IMR-90 (cell line): Measurements from ENCODE around the gene KLHL29. TPM values are rescaled to one million over a fixed set of nuclear protein-coding genes. Genes with fewer than 3 reads are reported as not detected.

ENCODE experiments used
- ATAC-seq: fragments of 200-7000 bp; cut with Tn5 transposase; 2 replicates; pipeline ENCODE4 v1.9.1; 2020; ENCODE audit warnings: low read depth, mild to moderate bottlenecking, moderate library complexity
- BruUV-seq: library from RNA; stranded (reverse); fragments of 400-500 nt; replicated peaks from 2 replicates; lab custom pipeline; 2021; lab: Mats Ljungman, UMichigan
- CTCF ChIA-PET: fragments of 300-600 bp; formaldehyde crosslinking; extraction: SDS; loops from one replicate; lab custom pipeline; 2021; ENCODE audit warnings: antibody characterized with exemption; lab: Yijun Ruan, JAX
- POLR2A ChIA-PET: fragments of 300-600 bp; sonication (Branson Sonifier 250); formaldehyde crosslinking; loops from one replicate; lab custom pipeline; 2022; ENCODE audit warnings: antibody characterized with exemption; ENCODE audit not compliant: unreplicated experiment; lab: Charles Lee
- DNase-seq: peaks from one replicate; pipeline ENCODE4 v3.0.0; 2013
- H2AFZ ChIP-seq: replicated peaks from 2 replicates; pipeline ENCODE3; 2013; ENCODE audit warnings: low read length, mild to moderate bottlenecking; ENCODE audit not compliant: poor library complexity
- H2AK5ac ChIP-seq: 2 replicates; pipeline ENCODE4 v1.6.1; 2013; ENCODE audit warnings: low read depth, low read length, inconsistent platforms
- H2AK9ac ChIP-seq: replicated peaks from 2 replicates; pipeline ENCODE3; 2013; ENCODE audit warnings: mild to moderate bottlenecking, low read depth, low read length, moderate library complexity; ENCODE audit not compliant: poor library complexity
- H2BK120ac ChIP-seq: 2 replicates; pipeline ENCODE4 v1.6.1; 2013; ENCODE audit warnings: low read depth, low read length, inconsistent platforms
- H2BK15ac ChIP-seq: 3 replicates; pipeline ENCODE4 v1.6.1; 2013; ENCODE audit warnings: low read depth, low read length, inconsistent platforms
- H2BK20ac ChIP-seq: 2 replicates; pipeline ENCODE4 v1.6.1; 2013; ENCODE audit warnings: low read depth, mild to moderate bottlenecking, inconsistent platforms, low read length, moderate library complexity
- H2BK5ac ChIP-seq: 2 replicates; pipeline ENCODE4 v1.6.1; 2013; ENCODE audit warnings: mild to moderate bottlenecking, low read depth, low read length, inconsistent platforms; ENCODE audit not compliant: poor library complexity, severe bottlenecking
- H3K14ac ChIP-seq: replicated peaks from 2 replicates; pipeline ENCODE4 v1.6.1; 2013; ENCODE audit warnings: low read depth, low read length, inconsistent platforms
- H3K18ac ChIP-seq: 2 replicates; pipeline ENCODE4 v1.6.1; 2013; ENCODE audit warnings: low read depth, low read length, control low read depth
- H3K23ac ChIP-seq: 2 replicates; pipeline ENCODE4 v1.6.1; 2013; ENCODE audit warnings: low read depth, low read length, inconsistent platforms
- H3K27ac ChIP-seq: 2 replicates; pipeline ENCODE4 v1.5.1; 2013; ENCODE audit warnings: mild to moderate bottlenecking, control low read depth, low read length; ENCODE audit not compliant: insufficient read depth
- H3K27me3 ChIP-seq: 2 replicates; pipeline ENCODE4 v1.6.1; 2013; ENCODE audit warnings: low read length; ENCODE audit not compliant: control insufficient read depth, insufficient read depth
- H3K36me3 ChIP-seq: 2 replicates; pipeline ENCODE4 v1.6.1; 2013; ENCODE audit warnings: low read length, mixed read lengths; ENCODE audit not compliant: control insufficient read depth, insufficient read depth
- H3K4ac ChIP-seq: 2 replicates; pipeline ENCODE4 v1.6.1; 2013; ENCODE audit warnings: low read depth, low read length, inconsistent platforms
- H3K4me1 ChIP-seq: 2 replicates; pipeline ENCODE4 v1.6.1; 2013; ENCODE audit warnings: low read length, mixed read lengths; ENCODE audit not compliant: control insufficient read depth, insufficient read depth
- H3K4me2 ChIP-seq: 2 replicates; pipeline ENCODE4 v1.6.1; 2013; ENCODE audit warnings: low read depth, mild to moderate bottlenecking, control low read depth, low read length, moderate library complexity
- H3K4me3 ChIP-seq: 2 replicates; pipeline ENCODE4 v1.5.1; 2013; ENCODE audit warnings: low read depth, mild to moderate bottlenecking, control low read depth, low read length, moderate library complexity; ENCODE audit not compliant: insufficient read depth
- H3K56ac ChIP-seq: 2 replicates; pipeline ENCODE4 v1.6.1; 2013; ENCODE audit warnings: low read length, inconsistent platforms; ENCODE audit not compliant: insufficient read depth; ENCODE audit errors: extremely low read depth
- H3K79me1 ChIP-seq, 2 experiments: 2 replicates each; pipeline ENCODE4 v1.6.1; 2013; ENCODE audit warnings: low read length in 2 of 2, inconsistent platforms in 1 of 2, low read depth in 1 of 2
- H3K9ac ChIP-seq: 2 replicates; pipeline ENCODE4 v1.6.1; 2013; ENCODE audit warnings: low read depth, low read length, control low read depth
- H3K9me1 ChIP-seq: 2 replicates; pipeline ENCODE4 v1.6.1; 2013; ENCODE audit warnings: low read length, inconsistent platforms; ENCODE audit not compliant: insufficient read depth
- H3K9me3 ChIP-seq: 2 replicates; pipeline ENCODE4 v1.6.1; 2013; ENCODE audit warnings: low read length; ENCODE audit not compliant: control insufficient read depth, insufficient read depth
- H4K20me1 ChIP-seq: 2 replicates; pipeline ENCODE4 v1.6.1; 2013; ENCODE audit warnings: low read length, inconsistent platforms; ENCODE audit not compliant: insufficient read depth
- H4K5ac ChIP-seq: 2 replicates; pipeline ENCODE4 v1.6.1; 2013; ENCODE audit warnings: mild to moderate bottlenecking, low read depth, low read length, control low read depth
- H4K8ac ChIP-seq, 2 experiments: 2 replicates each; pipeline ENCODE4 v1.6.1; 2013; ENCODE audit warnings: low read depth in 2 of 2, low read length in 2 of 2, control low read depth in 1 of 2, inconsistent platforms in 1 of 2
- H4K91ac ChIP-seq: 2 replicates; pipeline ENCODE4 v1.6.1; 2013; ENCODE audit warnings: low read depth, low read length, inconsistent platforms; ENCODE audit not compliant: insufficient read depth
- BHLHE40 ChIP-seq: fragments of 150-350 bp; IDR thresholded peaks from 2 replicates; pipeline ENCODE4 v1.6.1; 2016; ENCODE audit warnings: mild to moderate bottlenecking, low read depth, low read length
- CEBPB ChIP-seq: IDR thresholded peaks from 2 replicates; pipeline ENCODE4 v1.6.1; 2012; ENCODE audit warnings: low read depth, low read length, improper control_type of control experiment
- CHD1 ChIP-seq: IDR thresholded peaks from 2 replicates; pipeline ENCODE4 v1.6.1; 2012; ENCODE audit warnings: low read depth, low read length, improper control_type of control experiment
- CTCF ChIP-seq: conservative IDR thresholded peaks from 2 replicates; pipeline ENCODE4 v1.5.1; 2012; ENCODE audit warnings: mild to moderate bottlenecking, low read depth, low read length, improper control_type of control experiment
- FOS ChIP-seq: fragments of 150-350 bp; IDR thresholded peaks from 2 replicates; pipeline ENCODE4 v1.6.1; 2016; ENCODE audit warnings: low read depth, low read length
- MAFK ChIP-seq: IDR thresholded peaks from 2 replicates; pipeline ENCODE4 v1.6.1; 2012; ENCODE audit warnings: low read depth, low read length, improper control_type of control experiment
- MAZ ChIP-seq: IDR thresholded peaks from 2 replicates; pipeline ENCODE4 v1.6.1; 2012; ENCODE audit warnings: low read depth, mild to moderate bottlenecking, low read length, improper control_type of control experiment, moderate library complexity, borderline replicate concordance
- MXI1 ChIP-seq: IDR thresholded peaks from 2 replicates; pipeline ENCODE4 v1.6.1; 2012; ENCODE audit warnings: low read depth, mild to moderate bottlenecking, low read length, moderate library complexity, borderline replicate concordance
- NFE2L2 ChIP-seq: fragments of 150-350 bp; IDR thresholded peaks from 2 replicates; pipeline ENCODE4 v1.6.1; 2016; ENCODE audit warnings: low read depth, mild to moderate bottlenecking, low read length
- POLR2A ChIP-seq: IDR thresholded peaks from 2 replicates; pipeline ENCODE4 v1.6.1; 2012; ENCODE audit warnings: mild to moderate bottlenecking, low read depth, low read length
- RAD21 ChIP-seq: IDR thresholded peaks from 2 replicates; pipeline ENCODE4 v1.6.1; 2012; ENCODE audit warnings: low read length, improper control_type of control experiment
- RCOR1 ChIP-seq: IDR thresholded peaks from 2 replicates; pipeline ENCODE4 v1.6.1; 2012; ENCODE audit warnings: mild to moderate bottlenecking, low read length, improper control_type of control experiment; ENCODE audit not compliant: insufficient replicate concordance
- SMC3 ChIP-seq: fragments of 150-350 bp; IDR thresholded peaks from 2 replicates; pipeline ENCODE4 v1.6.1; 2016; ENCODE audit warnings: low read depth, mild to moderate bottlenecking, antibody characterized with exemption, low read length, moderate library complexity
- USF2 ChIP-seq: fragments of 150-350 bp; IDR thresholded peaks from 2 replicates; pipeline ENCODE4 v1.6.1; 2017; ENCODE audit warnings: mild to moderate bottlenecking, antibody characterized with exemption, low read length, low read depth
- WGBS, 2 experiments: methylation state at CpG; one replicate each; pipeline versions ENCODE4 v1.1.5 to v1.1.7; 2013; ENCODE audit warnings: missing lambda C conversion rate in 2 of 2; ENCODE audit not compliant: insufficient read length in 1 of 2; ENCODE audit errors: extremely low coverage in 2 of 2; 5-methylcytosine and 5-hydroxymethylcytosine counted together
- dilution Hi-C: fragments of 300-500 bp; cut with HindIII; formaldehyde crosslinking; loops from one replicate; pipeline ENCODE4 v1.14.3; 2018; ENCODE audit warnings: low sequenced_read_pairs; ENCODE audit not compliant: unreplicated experiment
- in situ Hi-C: fragments of 300-500 bp; cut with MboI; formaldehyde crosslinking; loops from 3 replicates; pipeline ENCODE4 v1.14.3; 2019; ENCODE audit warnings: low sequenced_read_pairs, inconsistent platforms, mixed read lengths
- intact Hi-C: fragments of 100-400 bp; cut with micrococcal nuclease; formaldehyde crosslinking; loops from 2 replicates; pipeline ENCODE4 v1.10.0; 2022
- polyA plus RNA-seq, 3 experiments: library from polyadenylated mRNA; depleted of rRNA; stranded (reverse); fragments of >200 nt; gene quantifications; 2 replicates each; pipeline ENCODE4 v1.2.3, GENCODE V29; 2012; ENCODE audit warnings: low replicate concordance in 1 of 3
- total RNA-seq: library from RNA; depleted of rRNA; stranded (reverse); fragments of >200 nt; gene quantifications from 2 replicates; pipeline ENCODE4 v1.2.3, GENCODE V29; 2012
- TF ChIP-seq, protein P1 (sequence below): fragments of 150-350 bp; IDR thresholded peaks from 2 replicates; pipeline ENCODE4 v1.6.1; 2016; ENCODE audit warnings: low read depth, mild to moderate bottlenecking, low read length, moderate library complexity, borderline replicate concordance

Gene KLHL29
- total and polyA plus RNA-seq, 2 of the 4 experiments (the other 2 are of a cell fraction), result 2.0 to 8.0 TPM

DNA sequence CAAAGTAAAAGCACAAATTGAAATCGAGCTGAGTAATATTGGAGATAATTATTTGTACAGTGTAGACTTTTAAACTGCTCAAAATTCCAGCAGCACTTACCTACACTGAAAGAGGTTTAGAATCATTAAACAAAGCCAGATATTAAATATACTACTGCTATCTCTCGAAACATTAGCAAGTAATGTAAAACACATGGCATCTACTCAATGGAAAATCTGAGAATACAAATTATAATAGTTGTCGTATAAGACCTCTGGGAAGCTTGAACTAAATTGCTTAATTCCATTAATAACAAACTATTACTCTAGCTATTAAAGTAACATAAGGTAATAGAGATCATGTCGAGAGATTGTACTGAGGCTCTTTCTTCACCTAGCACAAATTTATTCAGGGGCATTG lies 108.9 kb downstream of the KLHL29 start:
- H3K14ac ChIP-seq, result no peak overlapping the region
- no peak overlapping the region for H2AK5ac ChIP-seq
- DNase-seq, result no peak
- H4K5ac ChIP-seq, result no peak overlapping the region
- H4K8ac ChIP-seq, result no peak overlapping the region
- H2BK120ac ChIP-seq, result no peak overlapping the region
- H3K56ac ChIP-seq, result no peak overlapping the region
- peaks cover 4% of the 10 kb centered on the region; the same call in 1 of the 2 replicates for H3K9me1 ChIP-seq
- no TSS peak for BruUV-seq
- no peak overlapping the region for H2BK20ac ChIP-seq
- H3K27me3 ChIP-seq, result no peaks in the 10 kb centered on the region
- CTCF ChIA-PET, result interaction anchor here (1.4 kb wide), 1 partner anchor 35 kb away, joined by 3 read pairs; no protein-coding TSS in a partner anchor
- H3K79me1 ChIP-seq, result peaks cover 0 to 4% of the 10 kb centered on the region in 2 experiments; a peak in 2 of 4 replicates
- ATAC-seq, result no peak
- no peak overlapping the region for H2BK15ac ChIP-seq
- no peak overlapping the region for H3K27ac ChIP-seq
- no peak overlapping the region for H2AK9ac ChIP-seq
- peaks cover 5% of the 10 kb centered on the region; the same call in 1 of the 2 replicates for H3K4me1 ChIP-seq
- in situ Hi-C loops, result no loop called here
- WGBS, 2 experiments, result no CpG with 5 or more reads among the region's 4 CpGs
- H4K91ac ChIP-seq, result no peak overlapping the region
- dilution Hi-C loops, result no loop called here
- POLR2A ChIA-PET, result no interaction called here
- intact Hi-C loops, result no loop called here
- H2AFZ ChIP-seq, result no peak overlapping the region
- no peak overlapping the region for H3K23ac ChIP-seq
- H3K9me3 ChIP-seq, result no peaks in the 10 kb centered on the region
- no peak overlapping the region for H3K4me3 ChIP-seq
- H2BK5ac ChIP-seq, result no peak overlapping the region
- H4K20me1 ChIP-seq, result peaks cover 4% of the 10 kb centered on the region; the same call in 1 of the 2 replicates
- no peak overlapping the region for H3K4me2 ChIP-seq
- no peak overlapping the region for H3K18ac ChIP-seq
- H3K9ac ChIP-seq, result no peak overlapping the region
- no peak for TF ChIP-seq CTCF
- TF ChIP-seq NFE2L2, result no peak
- no peak for TF ChIP-seq MXI1
- no peak for TF ChIP-seq USF2
- no peak for TF ChIP-seq RAD21
- TF ChIP-seq CHD1, result no peak
- no peak for TF ChIP-seq BHLHE40
- TF ChIP-seq RCOR1, result no peak
- no peak for TF ChIP-seq POLR2A
- TF ChIP-seq CEBPB, result no peak
- TF ChIP-seq SMC3, result no peak
- TF ChIP-seq, protein P1, sequence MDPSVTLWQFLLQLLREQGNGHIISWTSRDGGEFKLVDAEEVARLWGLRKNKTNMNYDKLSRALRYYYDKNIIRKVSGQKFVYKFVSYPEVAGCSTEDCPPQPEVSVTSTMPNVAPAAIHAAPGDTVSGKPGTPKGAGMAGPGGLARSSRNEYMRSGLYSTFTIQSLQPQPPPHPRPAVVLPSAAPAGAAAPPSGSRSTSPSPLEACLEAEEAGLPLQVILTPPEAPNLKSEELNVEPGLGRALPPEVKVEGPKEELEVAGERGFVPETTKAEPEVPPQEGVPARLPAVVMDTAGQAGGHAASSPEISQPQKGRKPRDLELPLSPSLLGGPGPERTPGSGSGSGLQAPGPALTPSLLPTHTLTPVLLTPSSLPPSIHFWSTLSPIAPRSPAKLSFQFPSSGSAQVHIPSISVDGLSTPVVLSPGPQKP, result no peak
- TF ChIP-seq MAFK, result no peak
- TF ChIP-seq MAZ, result no peak
- TF ChIP-seq FOS, result no peak
- H3K4ac ChIP-seq, result no peak overlapping the region
- H3K36me3 ChIP-seq, result no peaks in the 10 kb centered on the region; the same call in 1 of the 2 replicates
